Caco-2 (cell line): ENCODE data around the gene DNAH2. TPM values are rescaled to one million over a fixed set of nuclear protein-coding genes. Genes with fewer than 3 reads are reported as not detected.
A peak's percentile ranks its signal among the peaks of the same experiment; 100 is the strongest.

Experiments used
- BruUV-seq: library from RNA; stranded (reverse); fragments of 400-500 nt; replicated peaks from 2 replicates; lab custom pipeline; 2021; lab: Mats Ljungman, UMichigan
- CTCF ChIA-PET: fragments of 300-600 bp; sonication (Branson Sonifier 250); formaldehyde crosslinking; loops from one replicate; lab custom pipeline; 2022; ENCODE audit warnings: antibody characterized with exemption; lab: Charles Lee
- POLR2A ChIA-PET: fragments of 300-600 bp; sonication (Branson Sonifier 250); formaldehyde crosslinking; loops from one replicate; lab custom pipeline; 2022; ENCODE audit warnings: antibody characterized with exemption; lab: Charles Lee
- DNase-seq, 2 experiments: peaks; one replicate each; pipeline versions ENCODE4 v3.0.0 to v3.0.0-alpha.2; 2020 to 2022
- H3K27me3 ChIP-seq: replicated peaks from 2 replicates; pipeline ENCODE4 v1.6.0; 2011; ENCODE audit warnings: low read length; ENCODE audit not compliant: control insufficient read depth, insufficient read depth
- H3K36me3 ChIP-seq: 2 replicates; pipeline ENCODE4 v1.5.1; 2011; ENCODE audit warnings: low read length; ENCODE audit not compliant: control insufficient read depth, insufficient read depth
- H3K4me1 ChIP-seq: fragments of 250-450 bp; sonication (Bioruptor Pico); 2 replicates; pipeline ENCODE4 v1.5.1; 2020; ENCODE audit warnings: mild to moderate bottlenecking
- H3K4me3 ChIP-seq: 2 replicates; pipeline ENCODE4 v1.5.1; 2011; ENCODE audit warnings: low read depth, mild to moderate bottlenecking, control low read depth, low read length
- H3K9me3 ChIP-seq: fragments of 250-450 bp; sonication (Bioruptor Pico); 2 replicates; pipeline ENCODE4 v1.5.1; 2020; ENCODE audit warnings: mild to moderate bottlenecking, moderate library complexity
- H3K27ac Mint-ChIP-seq: one replicate; pipeline ENCODE4 v1.8.0; 2022; ENCODE audit warnings: mixed read lengths; ENCODE audit not compliant: unreplicated experiment
- H3K27me3 Mint-ChIP-seq: one replicate; pipeline ENCODE4 v1.8.0; 2022; ENCODE audit warnings: mixed read lengths; ENCODE audit not compliant: insufficient read depth, unreplicated experiment
- H3K36me3 Mint-ChIP-seq: one replicate; pipeline ENCODE4 v1.8.0; 2022; ENCODE audit warnings: mild to moderate bottlenecking, mixed read lengths; ENCODE audit not compliant: insufficient read depth, unreplicated experiment
- H3K4me1 Mint-ChIP-seq: one replicate; pipeline ENCODE4 v1.8.0; 2022; ENCODE audit warnings: low read depth, mixed read lengths; ENCODE audit not compliant: unreplicated experiment
- H3K4me3 Mint-ChIP-seq: one replicate; pipeline ENCODE4 v1.8.0; 2022; ENCODE audit warnings: mild to moderate bottlenecking, moderate library complexity, mixed read lengths; ENCODE audit not compliant: unreplicated experiment
- H3K9me3 Mint-ChIP-seq: one replicate; pipeline ENCODE4 v1.8.0; 2022; ENCODE audit warnings: mixed read lengths; ENCODE audit not compliant: unreplicated experiment
- CTCF ChIP-seq, 2 experiments: fragments of 200-600 bp in 1 of 2; IDR thresholded peaks; 1 replicate in 1 of 2; 2 replicates in 1 of 2; pipeline versions ENCODE4 v1.5.1 to v1.8.0; 2011 to 2022; ENCODE audit warnings: antibody characterized with exemption in 1 of 2, control low read depth in 1 of 2, inconsistent platforms in 1 of 2, low read depth in 1 of 2, low read length in 1 of 2, mild to moderate bottlenecking in 1 of 2, moderate library complexity in 1 of 2; ENCODE audit not compliant: insufficient read depth in 1 of 2, severe bottlenecking in 1 of 2, unreplicated experiment in 1 of 2
- intact Hi-C: fragments of 100-400 bp; cut with micrococcal nuclease; formaldehyde crosslinking; loops from one replicate; pipeline ENCODE4 v1.10.0; 2022; ENCODE audit not compliant: unreplicated experiment
- total RNA-seq: library from RNA; stranded (reverse); gene quantifications from 2 replicates; pipeline ENCODE4 v1.2.3, GENCODE V29; 2022

Gene DNAH2
- total RNA-seq, 1 experiment from 2014 or later, result 1.9 TPM

- Mint-ChIP-seq H3K36me3 (peaks cover 54% of the 10 kb centered on the region), H3K4me1 (peaks cover 29% of the 10 kb centered on the region), H3K27me3 (no peaks in the 10 kb centered on the region), H3K27ac (peak overlapping the region; percentile 99), H3K9me3 (no peaks in the 10 kb centered on the region), H3K4me3 (peak overlapping the region; percentile 98)
- ChIA-PET POLR2A (interaction anchor here (0.6 to 1.3 kb wide), 4 partner anchors 20 to 187 kb away, joined by 3 to 14 read pairs (median 4); partner anchors contain the start of genes ATP1B2, CYB5D1, NAA38 and TP53), CTCF (interaction anchor here (1.0 to 1.3 kb wide), 3 partner anchors 20 to 121 kb away, joined by 3 to 11 read pairs (median 4); partner anchors contain the start of genes CYB5D1, DNAH2 and NAA38)
- Histone ChIP-seq H3K36me3 (no peaks in the 10 kb centered on the region), H3K4me1 (peaks cover 35% of the 10 kb centered on the region), H3K4me3 (peak overlapping the region; percentile 34), H3K9me3 (no peaks in the 10 kb centered on the region), H3K27me3 (no peaks in the 10 kb centered on the region)
- TF ChIP-seq CTCF (IDR thresholded peaks at IDR 0.05; ENCODE audit: insufficient read depth in 1 of 2, low read depth in 1 of 2, low read length in 1 of 2, severe bottlenecking in 1 of 2, unreplicated experiment in 1 of 2), result no peak
- DNase-seq, result no peak
- BruUV-seq, result no TSS peak
- intact Hi-C loops, result loop anchor here (5.0 kb wide), 1 partner anchor 220 kb away; no protein-coding TSS in a partner anchor
Measured at GRCh38 chr17:7837408-7838088, 120.0 kb downstream of the DNAH2 start.

- H3K27me3 ChIP-seq, result no peaks in the 10 kb centered on the region
- Mint-ChIP-seq H3K9me3 (no peaks in the 10 kb centered on the region), H3K4me1 (peaks cover 26% of the 10 kb centered on the region), H3K36me3 (peaks cover 59% of the 10 kb centered on the region), H3K4me3 (peak overlapping the region; percentile 98), H3K27ac (peak overlapping the region; percentile 98), H3K27me3 (no peaks in the 10 kb centered on the region)
- no peaks in the 10 kb centered on the region for H3K36me3 ChIP-seq
- H3K4me1 ChIP-seq, result peaks cover 32% of the 10 kb centered on the region
- peak; percentile 55 for DNase-seq
- H3K9me3 ChIP-seq, result no peaks in the 10 kb centered on the region
- no TSS peak for BruUV-seq
- TF ChIP-seq CTCF (IDR thresholded peaks at IDR 0.05; ENCODE audit: insufficient read depth in 1 of 2, low read depth in 1 of 2, low read length in 1 of 2, severe bottlenecking in 1 of 2, unreplicated experiment in 1 of 2), result no peak
- CTCF ChIA-PET, result interaction anchor here (1.6 kb wide), 1 partner anchor 19 kb away, joined by 5 read pairs; the partner anchor contains the start of gene NAA38
- intact Hi-C loops, result loop anchor here (5.0 kb wide), 1 partner anchor 221 kb away; no protein-coding TSS in a partner anchor
- peak overlapping the region; percentile 34 for H3K4me3 ChIP-seq
- POLR2A ChIA-PET, result interaction anchor here (1.1 kb wide), 1 partner anchor 151 kb away, joined by 3 read pairs; the partner anchor contains the start of gene TP53
Measured at GRCh38 chr17:7838090-7839075, 120.8 kb downstream of the DNAH2 start.
